OCI-LY3 (cell line): ENCODE measurements around the gene SYDE1.
A peak's percentile ranks its signal among the peaks of the same experiment; 100 is the strongest.

Experiments used
- H2AFZ ChIP-seq: fragments of 200-600, 300-600 bp; shearing (Covaris generic); 2 replicates; pipeline ENCODE4 v1.6.0; 2014; ENCODE audit warnings: antibody characterized with exemption, low read depth, low read length
- H3K27ac ChIP-seq: fragments of 200-600, 300-600 bp; sonication (generic); 2 replicates; pipeline ENCODE4 v1.5.1; 2014; ENCODE audit warnings: mild to moderate bottlenecking, low read length, moderate library complexity, mixed read lengths
- H3K27me3 ChIP-seq: fragments of 200-600, 300-600 bp; sonication (generic); 2 replicates; pipeline ENCODE4 v1.6.1; 2014; ENCODE audit warnings: low read depth, low read length, mixed read lengths
- H3K36me3 ChIP-seq: fragments of 200-600, 300-600 bp; sonication (generic); replicated peaks from 2 replicates; pipeline ENCODE3; 2014; ENCODE audit warnings: low read depth, low read length, mixed read lengths
- H3K4me1 ChIP-seq: fragments of 300-600, 200-600 bp; sonication (generic); 2 replicates; pipeline ENCODE4 v1.6.1; 2014; ENCODE audit warnings: low read length, mixed read lengths
- H3K4me2 ChIP-seq: fragments of 200-600, 300-600 bp; sonication (generic); 2 replicates; pipeline ENCODE4 v1.6.1; 2014; ENCODE audit warnings: low read length, mixed read lengths
- H3K4me3 ChIP-seq: fragments of 300-600, 200-600 bp; sonication (generic); 2 replicates; pipeline ENCODE4 v1.5.1; 2014; ENCODE audit warnings: antibody characterized with exemption, mild to moderate bottlenecking, low read length, moderate library complexity
- H3K79me2 ChIP-seq: fragments of 300-600, 200-600 bp; shearing (Covaris generic); 2 replicates; pipeline ENCODE4 v1.6.1; 2014; ENCODE audit warnings: mild to moderate bottlenecking, low read length, mixed read lengths
- H3K9ac ChIP-seq: fragments of 300-600, 200-600 bp; shearing (Covaris generic); 2 replicates; pipeline ENCODE4 v1.6.0; 2014; ENCODE audit warnings: mild to moderate bottlenecking, low read length, moderate library complexity
- H3K9me3 ChIP-seq: fragments of 200-600, 300-600 bp; shearing (Covaris generic); 2 replicates; pipeline ENCODE4 v1.6.1; 2014; ENCODE audit warnings: low read length, mixed read lengths; ENCODE audit not compliant: insufficient read depth
- H4K20me1 ChIP-seq: fragments of 200-600, 300-600 bp; sonication (generic); 2 replicates; pipeline ENCODE4 v1.6.1; 2016; ENCODE audit warnings: low read length, mixed read lengths; ENCODE audit not compliant: insufficient read depth
- EZH2phosphoT487 ChIP-seq: fragments of 200-600 bp; shearing (Covaris generic); IDR thresholded peaks from 2 replicates; pipeline ENCODE4 v1.6.1; 2018; ENCODE audit warnings: antibody characterized with exemption, mixed run types, low read depth
- TF ChIP-seq, protein P1 (sequence below): fragments of 200-600, 300-600 bp; sonication (generic); IDR thresholded peaks from 2 replicates; pipeline ENCODE4 v1.5.1; 2014; ENCODE audit warnings: antibody characterized with exemption, low read length, low read depth

The SYDE1 gene

DNA sequence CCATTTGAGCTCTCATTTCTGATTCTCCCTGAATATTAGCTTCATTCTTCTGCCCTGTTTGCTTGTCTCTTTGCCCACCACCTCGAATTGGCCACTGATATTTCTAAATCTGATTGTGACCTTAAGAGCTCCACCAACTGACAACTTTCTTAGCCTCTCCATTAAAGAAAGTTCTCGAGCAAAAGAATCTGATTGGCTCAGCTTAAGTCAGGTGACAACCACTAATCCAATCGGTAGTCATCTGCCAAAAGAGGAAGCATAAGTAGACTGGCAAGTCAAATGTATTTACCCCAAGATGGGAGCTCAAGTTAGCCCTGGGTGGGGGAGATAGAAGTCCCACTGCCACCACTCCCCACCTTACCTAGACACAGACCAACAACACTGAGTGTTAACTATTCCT is 52.0 kb downstream of the SYDE1 start:
- TF ChIP-seq, protein P1, sequence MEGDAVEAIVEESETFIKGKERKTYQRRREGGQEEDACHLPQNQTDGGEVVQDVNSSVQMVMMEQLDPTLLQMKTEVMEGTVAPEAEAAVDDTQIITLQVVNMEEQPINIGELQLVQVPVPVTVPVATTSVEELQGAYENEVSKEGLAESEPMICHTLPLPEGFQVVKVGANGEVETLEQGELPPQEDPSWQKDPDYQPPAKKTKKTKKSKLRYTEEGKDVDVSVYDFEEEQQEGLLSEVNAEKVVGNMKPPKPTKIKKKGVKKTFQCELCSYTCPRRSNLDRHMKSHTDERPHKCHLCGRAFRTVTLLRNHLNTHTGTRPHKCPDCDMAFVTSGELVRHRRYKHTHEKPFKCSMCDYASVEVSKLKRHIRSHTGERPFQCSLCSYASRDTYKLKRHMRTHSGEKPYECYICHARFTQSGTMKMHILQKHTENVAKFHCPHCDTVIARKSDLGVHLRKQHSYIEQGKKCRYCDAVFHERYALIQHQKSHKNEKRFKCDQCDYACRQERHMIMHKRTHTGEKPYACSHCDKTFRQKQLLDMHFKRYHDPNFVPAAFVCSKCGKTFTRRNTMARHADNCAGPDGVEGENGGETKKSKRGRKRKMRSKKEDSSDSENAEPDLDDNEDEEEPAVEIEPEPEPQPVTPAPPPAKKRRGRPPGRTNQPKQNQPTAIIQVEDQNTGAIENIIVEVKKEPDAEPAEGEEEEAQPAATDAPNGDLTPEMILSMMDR, result no peak
- no peak for TF ChIP-seq EZH2phosphoT487
- H3K4me3 ChIP-seq, result no peak overlapping the region
- H3K27ac ChIP-seq, result no peak overlapping the region
- peaks cover 8% of the 10 kb centered on the region for H3K4me1 ChIP-seq
- no peak overlapping the region for H3K9ac ChIP-seq
- peak overlapping the region; percentile 20 for H2AFZ ChIP-seq
- no peaks in the 10 kb centered on the region for H3K27me3 ChIP-seq
- no peaks in the 10 kb centered on the region for H4K20me1 ChIP-seq
- no peaks in the 10 kb centered on the region for H3K36me3 ChIP-seq
- no peaks in the 10 kb centered on the region for H3K9me3 ChIP-seq
- no peaks in the 10 kb centered on the region for H3K79me2 ChIP-seq
- H3K4me2 ChIP-seq, result 0 out of 2 replicates have a peak overlapping the region, but pooled peaks have one; percentile 2

DNA sequence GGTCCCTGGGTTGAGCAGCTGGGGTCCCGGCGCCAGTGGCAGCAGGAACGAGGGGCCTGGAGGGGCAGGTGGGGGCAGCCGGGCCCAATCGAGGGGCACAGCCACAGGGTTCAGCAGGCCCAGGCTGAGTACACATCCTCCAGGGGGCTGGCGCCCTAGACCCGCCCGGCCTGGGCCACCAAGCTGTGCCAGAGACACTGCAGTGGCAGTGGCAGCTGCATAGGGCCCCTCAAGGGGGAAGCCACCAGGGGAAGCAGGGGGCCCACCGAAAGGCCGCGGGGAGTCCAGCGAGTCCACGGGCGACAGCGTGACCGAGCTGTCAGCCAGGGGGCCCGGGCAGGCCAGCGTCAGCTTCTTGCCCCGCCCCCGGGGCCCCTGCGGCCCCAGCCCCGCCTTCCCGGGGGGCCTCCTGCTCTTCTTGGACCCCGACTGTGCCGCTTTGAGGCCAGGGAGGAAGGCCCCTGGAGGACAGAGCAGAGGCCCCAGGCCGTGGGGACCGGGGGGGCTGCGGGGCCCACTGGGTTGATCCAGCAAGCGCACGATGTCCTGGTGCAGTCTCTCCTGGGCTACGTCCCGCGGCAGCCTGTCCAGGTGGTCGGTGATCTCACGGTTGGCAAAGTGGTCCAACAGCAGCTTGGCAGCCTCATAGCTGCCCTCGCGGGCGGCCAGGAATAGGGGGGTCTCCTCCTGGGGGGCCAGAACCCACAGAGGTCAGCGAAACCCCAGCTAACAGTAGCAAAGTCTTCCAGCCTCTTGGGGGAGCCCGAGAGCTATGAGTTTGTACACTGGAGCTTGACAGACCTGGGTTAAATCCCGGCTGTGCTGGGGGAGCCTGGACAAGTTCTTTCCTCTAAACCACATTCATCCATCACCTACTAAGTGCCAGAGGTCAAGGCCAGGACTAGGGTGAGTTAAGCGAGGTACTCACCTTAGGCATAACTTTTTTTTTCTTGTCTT is 54.1 kb downstream of the SYDE1 start:
- Histone ChIP-seq H3K4me3 (peak overlapping the region; percentile 59), H3K9me3 (peaks cover 6% of the 10 kb centered on the region; the same call in 1 of the 2 replicates), H3K36me3 (peaks cover 9% of the 10 kb centered on the region), H3K4me1 (peaks cover 8% of the 10 kb centered on the region), H3K9ac (0 out of 2 replicates have a peak overlapping the region, but pooled peaks have one; percentile 22), H3K27me3 (no peaks in the 10 kb centered on the region), H3K79me2 (no peaks in the 10 kb centered on the region), H4K20me1 (no peaks in the 10 kb centered on the region), H3K27ac (no peak overlapping the region), H3K4me2 (peak overlapping the region; percentile 32), H2AFZ (peak overlapping the region; percentile 83)
- no peak for TF ChIP-seq EZH2phosphoT487
- TF ChIP-seq, protein P1, result peak; percentile 81
